Uterus (tissue), 4 donors: Measurements from ENCODE around the gene YWHAG. TPM values are rescaled to one million over a fixed set of nuclear protein-coding genes. Genes with fewer than 3 reads are reported as not detected.

Experiments
- DNase-seq, 2 donors: peaks; one replicate each; pipeline ENCODE4 v3.0.0-alpha.2; 2019 to 2020
- H3K27ac ChIP-seq, 2 donors: fragments of 200-600 bp; sonication (generic); 1 replicate in 1 of 2; 2 replicates in 1 of 2; pipeline ENCODE4 v1.5.1; 2016 to 2018
- H3K27me3 ChIP-seq, 2 donors: fragments of 200-600 bp; sonication (generic); one replicate each; pipeline ENCODE4 v1.5.1; 2018 to 2019; ENCODE audit warnings: control low read depth in 1 of 2
- H3K36me3 ChIP-seq, 2 donors: fragments of 200-600 bp; sonication (generic); one replicate each; pipeline ENCODE4 v1.5.1; 2019; ENCODE audit warnings: control low read depth in 1 of 2
- H3K4me1 ChIP-seq, 2 donors: fragments of 200-600 bp; sonication (generic); one replicate each; pipeline ENCODE4 v1.5.1; 2018 to 2019; ENCODE audit warnings: control low read depth in 1 of 2
- H3K4me3 ChIP-seq, 2 donors: fragments of 200-600 bp; sonication (generic); 1 replicate in 1 of 2; 2 replicates in 1 of 2; pipeline ENCODE4 v1.5.1; 2018 to 2019; ENCODE audit warnings: mild to moderate bottlenecking in 1 of 2
- H3K9me3 ChIP-seq, 2 donors: fragments of 200-600 bp; sonication (generic); one replicate each; pipeline ENCODE4 v1.5.1; 2019; ENCODE audit warnings: control low read depth in 1 of 2
- POLR2A ChIP-seq, 2 donors: fragments of 450-650 bp; IDR thresholded peaks; one replicate each; pipeline ENCODE4 v1.6.1; 2016; ENCODE audit warnings: antibody characterized with exemption in 2 of 2, mild to moderate bottlenecking in 1 of 2, moderate library complexity in 1 of 2
- intact Hi-C: fragments of 100-400 bp; cut with DNase I; formaldehyde crosslinking; loops from one replicate; pipeline ENCODE4 v1.15.1; 2023; ENCODE audit warnings: low total_unique reads
- total RNA-seq, 4 donors: library from RNA; depleted of rRNA in 3 of 4; stranded (reverse); fragments of >200 nt in 3 of 4; gene quantifications; one replicate each; pipeline versions ENCODE4 v1.1.0 to v1.2.4, GENCODE V29; 2014 to 2023
- TF ChIP-seq, protein P1 (sequence below), 4 experiments: fragments of 200-600 bp in 2 of 4; fragments of 450-650 bp in 2 of 4; sonication (generic) in 2 of 4; IDR thresholded peaks; one replicate each; pipeline ENCODE4 v1.5.1; 2016 to 2019; ENCODE audit warnings: antibody characterized with exemption in 4 of 4, mild to moderate bottlenecking in 2 of 4, moderate library complexity in 1 of 4
- donor health status: DM: yes; HTN: yes; CAD: no.

YWHAG gene
- total RNA-seq, 4 donors from 2014 or later = 17.9 to 109 (median 50.4) TPM

DNA sequence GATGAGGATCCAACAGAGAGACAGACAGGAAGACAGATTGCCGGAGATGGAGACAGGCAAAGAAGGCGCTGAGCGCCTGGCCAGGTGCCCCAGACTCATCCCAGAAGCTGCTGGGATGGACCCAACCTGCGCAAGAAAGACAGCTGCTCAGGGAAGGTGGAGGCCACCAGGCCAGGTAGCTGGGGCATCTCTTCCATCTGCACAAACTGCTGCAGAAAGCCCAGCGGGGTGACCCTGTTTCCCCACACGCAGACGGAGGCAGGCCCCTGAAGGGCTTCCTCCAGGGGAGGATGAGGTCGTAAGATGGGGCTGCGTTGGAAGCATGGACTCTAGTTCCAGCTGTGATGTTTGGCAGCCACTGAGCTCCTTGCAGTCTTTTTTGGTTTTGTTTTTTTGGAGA lies 16.5 kb upstream of the YWHAG start:
- no peaks in the 10 kb centered on the region for H3K27me3 ChIP-seq
- no peaks in the 10 kb centered on the region for H3K9me3 ChIP-seq
- H3K36me3 ChIP-seq = no peaks in the 10 kb centered on the region
- TF ChIP-seq, protein P1, sequence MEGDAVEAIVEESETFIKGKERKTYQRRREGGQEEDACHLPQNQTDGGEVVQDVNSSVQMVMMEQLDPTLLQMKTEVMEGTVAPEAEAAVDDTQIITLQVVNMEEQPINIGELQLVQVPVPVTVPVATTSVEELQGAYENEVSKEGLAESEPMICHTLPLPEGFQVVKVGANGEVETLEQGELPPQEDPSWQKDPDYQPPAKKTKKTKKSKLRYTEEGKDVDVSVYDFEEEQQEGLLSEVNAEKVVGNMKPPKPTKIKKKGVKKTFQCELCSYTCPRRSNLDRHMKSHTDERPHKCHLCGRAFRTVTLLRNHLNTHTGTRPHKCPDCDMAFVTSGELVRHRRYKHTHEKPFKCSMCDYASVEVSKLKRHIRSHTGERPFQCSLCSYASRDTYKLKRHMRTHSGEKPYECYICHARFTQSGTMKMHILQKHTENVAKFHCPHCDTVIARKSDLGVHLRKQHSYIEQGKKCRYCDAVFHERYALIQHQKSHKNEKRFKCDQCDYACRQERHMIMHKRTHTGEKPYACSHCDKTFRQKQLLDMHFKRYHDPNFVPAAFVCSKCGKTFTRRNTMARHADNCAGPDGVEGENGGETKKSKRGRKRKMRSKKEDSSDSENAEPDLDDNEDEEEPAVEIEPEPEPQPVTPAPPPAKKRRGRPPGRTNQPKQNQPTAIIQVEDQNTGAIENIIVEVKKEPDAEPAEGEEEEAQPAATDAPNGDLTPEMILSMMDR (IDR thresholded peaks at IDR 0.05) = no peak
- no peak for TF ChIP-seq POLR2A (IDR thresholded peaks at IDR 0.05)
- H3K4me3 ChIP-seq = no peak overlapping the region
- DNase-seq = no peak
- no peak overlapping the region for H3K27ac ChIP-seq
- H3K4me1 ChIP-seq = no peaks in the 10 kb centered on the region
- intact Hi-C loops = no loop called here

DNA sequence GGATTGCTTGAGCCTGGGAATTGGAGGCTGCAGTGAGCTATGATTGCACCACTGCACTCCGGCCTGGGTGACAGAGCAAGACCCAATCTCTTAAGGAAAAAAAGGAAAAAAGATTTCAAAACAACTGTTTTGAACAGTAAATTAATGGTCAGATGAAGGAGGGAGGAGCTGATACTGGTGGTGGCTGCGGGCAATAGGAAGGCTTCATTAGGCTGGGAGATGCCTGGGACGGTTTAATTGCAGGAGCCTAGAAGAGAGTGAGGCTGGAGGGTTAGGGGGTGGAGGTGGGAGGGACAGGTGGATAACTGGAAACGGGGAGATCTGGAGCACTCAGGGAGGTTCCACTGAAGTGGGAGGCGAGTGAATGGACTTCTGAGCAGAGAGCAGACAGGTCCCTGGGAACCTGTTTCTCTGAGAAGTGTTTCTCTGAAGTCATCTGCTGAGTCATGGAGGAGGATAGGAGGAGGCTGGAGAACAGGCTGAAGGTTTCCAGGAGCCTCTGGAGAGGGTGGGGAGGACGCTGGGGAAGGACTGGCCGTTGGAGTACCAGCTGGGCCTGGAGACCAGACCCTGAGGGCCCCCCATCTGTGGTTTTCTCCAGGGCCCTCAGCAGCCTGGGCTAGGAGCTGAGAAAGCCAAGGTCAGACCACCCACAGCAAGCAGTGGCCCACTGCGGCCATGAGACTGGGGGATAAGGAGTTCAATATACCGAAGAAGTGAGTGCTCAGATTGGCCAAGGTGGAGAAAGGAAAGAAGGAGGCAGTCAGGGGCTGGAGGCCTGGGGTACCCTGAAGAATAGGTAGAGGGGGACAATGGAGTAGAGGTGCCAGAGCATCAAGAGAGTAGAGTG lies 14.4 kb upstream of the YWHAG start:
- Histone ChIP-seq H3K36me3 (no peaks in the 10 kb centered on the region), H3K27me3 (no peaks in the 10 kb centered on the region), H3K9me3 (no peaks in the 10 kb centered on the region), H3K4me1 (no peaks in the 10 kb centered on the region), H3K27ac (peak overlapping the region in 1 of 2 donors; percentile 6), H3K4me3 (no peak overlapping the region)
- intact Hi-C loops = no loop called here
- TF ChIP-seq POLR2A (IDR thresholded peaks at IDR 0.05) = no peak
- TF ChIP-seq, protein P1 (IDR thresholded peaks at IDR 0.05) = no peak
- DNase-seq = peak in 1 of 2 donors; percentile 50

DNA sequence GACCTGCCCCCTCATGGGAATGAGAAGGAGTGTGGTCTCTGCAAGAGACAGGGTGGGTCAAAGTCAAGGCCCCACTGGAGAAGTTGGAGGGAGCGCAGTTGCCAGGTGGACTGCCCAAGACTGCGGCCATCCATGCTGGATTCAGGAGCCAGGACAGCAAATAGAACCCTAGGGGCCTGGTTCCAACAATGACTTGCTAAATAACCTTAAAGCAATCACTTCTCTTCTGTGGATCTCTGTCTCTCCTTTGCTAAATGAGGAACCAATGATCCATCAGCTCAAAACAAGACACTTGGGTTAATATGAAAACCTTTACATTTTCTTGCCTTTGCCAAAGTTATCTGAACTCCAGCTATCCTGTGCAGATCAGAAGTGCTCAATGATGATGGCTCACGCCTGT lies 12.6 kb upstream of the YWHAG start:
- intact Hi-C loops = no loop called here

DNA sequence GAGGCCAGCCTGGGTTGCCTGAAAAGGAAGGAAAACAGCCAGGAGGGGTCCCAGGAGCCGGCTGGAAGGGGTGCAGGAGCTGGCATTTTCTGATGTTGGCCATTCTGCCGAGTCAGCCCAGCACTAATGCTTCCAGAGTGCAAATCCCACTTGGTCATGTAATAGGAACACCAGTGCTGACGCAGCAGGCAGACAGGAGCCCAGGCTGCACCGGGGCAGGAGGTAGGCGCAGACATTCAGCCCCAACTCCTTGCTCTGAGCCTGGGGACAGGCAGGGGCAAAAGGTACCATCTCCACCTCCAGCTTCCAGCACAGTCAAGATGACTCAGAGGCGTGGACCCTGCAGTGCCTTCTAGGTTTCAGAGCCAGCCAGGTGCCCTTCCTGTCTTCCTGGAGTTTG lies 10.2 kb upstream of the YWHAG start:
- H3K4me3 ChIP-seq = no peak overlapping the region
- H3K27ac ChIP-seq = no peak overlapping the region
- H3K27me3 ChIP-seq = no peaks in the 10 kb centered on the region
- H3K36me3 ChIP-seq = no peaks in the 10 kb centered on the region
- H3K4me1 ChIP-seq = peaks cover 0 to 5% of the 10 kb centered on the region in 2 donors
- no peak for DNase-seq
- intact Hi-C loops = no loop called here
- TF ChIP-seq POLR2A (IDR thresholded peaks at IDR 0.05) = no peak
- TF ChIP-seq, protein P1 (IDR thresholded peaks at IDR 0.05) = no peak
- H3K9me3 ChIP-seq = no peaks in the 10 kb centered on the region

More for the DNA sequence above, 12.6 kb upstream of the YWHAG start:
- no peaks in the 10 kb centered on the region for H3K27me3 ChIP-seq
- H3K4me1 ChIP-seq = no peaks in the 10 kb centered on the region
- no peak overlapping the region for H3K4me3 ChIP-seq
- DNase-seq = no peak
- no peak overlapping the region for H3K27ac ChIP-seq
- H3K9me3 ChIP-seq = no peaks in the 10 kb centered on the region
- H3K36me3 ChIP-seq = no peaks in the 10 kb centered on the region
- TF ChIP-seq, protein P1 (IDR thresholded peaks at IDR 0.05) = no peak
- TF ChIP-seq POLR2A (IDR thresholded peaks at IDR 0.05) = no peak

DNA sequence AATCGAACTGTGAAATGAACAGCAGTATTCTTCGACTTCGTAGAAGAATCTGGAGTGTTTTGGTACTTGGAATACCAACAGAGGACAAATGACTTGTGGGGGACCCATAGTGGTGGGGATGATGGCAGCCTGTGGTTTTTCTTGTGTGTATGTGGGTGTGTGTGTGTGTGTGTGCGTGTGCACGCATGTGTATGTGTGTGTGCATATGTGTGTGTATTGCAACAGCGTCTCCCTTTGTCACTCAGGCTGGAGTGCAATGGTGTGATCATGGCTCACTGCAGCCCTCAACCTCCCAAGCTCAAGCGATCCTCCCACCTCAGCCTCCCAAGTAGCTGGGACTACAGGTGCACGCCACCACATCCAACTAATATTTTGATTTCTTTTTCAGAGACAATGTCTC lies 9.4 kb upstream of the YWHAG start:
- no peak overlapping the region for H3K4me3 ChIP-seq
- H3K27me3 ChIP-seq = no peaks in the 10 kb centered on the region
- no peak overlapping the region for H3K27ac ChIP-seq
- H3K36me3 ChIP-seq = no peaks in the 10 kb centered on the region
- TF ChIP-seq, protein P1 (IDR thresholded peaks at IDR 0.05) = no peak
- TF ChIP-seq POLR2A (IDR thresholded peaks at IDR 0.05) = no peak
- intact Hi-C loops = no loop called here
- no peaks in the 10 kb centered on the region for H3K9me3 ChIP-seq
- no peak for DNase-seq
- H3K4me1 ChIP-seq = peaks cover 0 to 9% of the 10 kb centered on the region in 2 donors
